Activated naive CD8-positive, alpha-beta T cell treated with anti-CD3 and anti-CD28 coated beads for 36 hours (primary cell): ENCODE measurements around the gene ACSS3. TPM values are rescaled to one million over a fixed set of nuclear protein-coding genes. Genes with fewer than 3 reads are reported as not detected.
"Not testable (repeated sequence)": the region's sequence is repeated elsewhere in the genome, so short reads cannot be mapped to it uniquely, and the experiment has no call there.

Source experiments
- DNase-seq: peaks from one replicate; pipeline ENCODE4 v3.0.0; 2021
- H3K27ac Mint-ChIP-seq: one replicate; pipeline ENCODE4 v1.8.0; 2022; ENCODE audit warnings: mild to moderate bottlenecking, moderate library complexity, mixed read lengths
- H3K27me3 Mint-ChIP-seq: one replicate; pipeline ENCODE4 v1.8.0; 2022; ENCODE audit warnings: mild to moderate bottlenecking, mixed read lengths
- H3K36me3 Mint-ChIP-seq: one replicate; pipeline ENCODE4 v1.8.0; 2021; ENCODE audit warnings: mild to moderate bottlenecking, mixed read lengths
- H3K4me1 Mint-ChIP-seq: one replicate; pipeline ENCODE4 v1.8.0; 2021; ENCODE audit warnings: mixed read lengths
- H3K4me3 Mint-ChIP-seq: one replicate; pipeline ENCODE4 v1.8.0; 2022; ENCODE audit warnings: mild to moderate bottlenecking, moderate library complexity, mixed read lengths
- H3K9me3 Mint-ChIP-seq: one replicate; pipeline ENCODE4 v1.8.0; 2022; ENCODE audit warnings: mixed read lengths
- total RNA-seq, 2 experiments: library from RNA; stranded (reverse); gene quantifications; one replicate each; pipeline ENCODE4 v1.2.3, GENCODE V29; 2021

ACSS3 gene
- total RNA-seq, 2 experiments from 2014 or later = not detected

GRCh38 chr12:81172851-81173250, 95.0 kb downstream of the ACSS3 start:
- H3K36me3 Mint-ChIP-seq = no peaks in the 10 kb centered on the region
- no peaks in the 10 kb centered on the region for H3K27me3 Mint-ChIP-seq
- peaks cover 4% of the 10 kb centered on the region for H3K9me3 Mint-ChIP-seq
- no peak overlapping the region for H3K27ac Mint-ChIP-seq
- no peaks in the 10 kb centered on the region for H3K4me1 Mint-ChIP-seq
- no peak overlapping the region for H3K4me3 Mint-ChIP-seq
- no peak for DNase-seq

DNA sequence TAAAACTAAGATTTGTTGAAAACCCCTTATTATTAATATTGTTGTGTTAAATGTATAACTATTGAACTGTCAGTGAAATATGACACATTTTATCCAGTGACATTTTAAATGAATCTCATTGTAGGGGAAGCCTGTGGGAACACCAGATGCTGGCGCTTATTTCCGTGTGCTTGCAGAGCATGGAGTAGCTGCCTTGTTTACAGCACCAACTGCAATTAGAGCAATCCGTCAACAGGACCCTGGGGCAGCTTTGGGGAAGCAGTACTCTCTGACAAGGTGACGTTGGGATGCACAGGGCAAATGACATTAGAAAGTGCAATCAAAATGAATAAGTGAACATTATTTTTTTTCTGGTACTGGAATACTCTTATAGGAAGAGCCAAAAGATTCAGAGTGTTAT, 96.8 kb downstream of the ACSS3 start:
- no peak overlapping the region for H3K4me3 Mint-ChIP-seq
- no peaks in the 10 kb centered on the region for H3K4me1 Mint-ChIP-seq
- no peak for DNase-seq
- H3K27ac Mint-ChIP-seq = no peak overlapping the region
- H3K9me3 Mint-ChIP-seq = peaks cover 4% of the 10 kb centered on the region
- no peaks in the 10 kb centered on the region for H3K27me3 Mint-ChIP-seq
- no peaks in the 10 kb centered on the region for H3K36me3 Mint-ChIP-seq

GRCh38 chr12:81176796-81177195, 98.9 kb downstream of the ACSS3 start:
- no peaks in the 10 kb centered on the region for H3K36me3 Mint-ChIP-seq
- no peaks in the 10 kb centered on the region for H3K27me3 Mint-ChIP-seq
- DNase-seq = no peak
- no peak overlapping the region for H3K4me3 Mint-ChIP-seq
- peaks cover 4% of the 10 kb centered on the region for H3K9me3 Mint-ChIP-seq
- H3K27ac Mint-ChIP-seq = no peak overlapping the region
- no peaks in the 10 kb centered on the region for H3K4me1 Mint-ChIP-seq

DNA sequence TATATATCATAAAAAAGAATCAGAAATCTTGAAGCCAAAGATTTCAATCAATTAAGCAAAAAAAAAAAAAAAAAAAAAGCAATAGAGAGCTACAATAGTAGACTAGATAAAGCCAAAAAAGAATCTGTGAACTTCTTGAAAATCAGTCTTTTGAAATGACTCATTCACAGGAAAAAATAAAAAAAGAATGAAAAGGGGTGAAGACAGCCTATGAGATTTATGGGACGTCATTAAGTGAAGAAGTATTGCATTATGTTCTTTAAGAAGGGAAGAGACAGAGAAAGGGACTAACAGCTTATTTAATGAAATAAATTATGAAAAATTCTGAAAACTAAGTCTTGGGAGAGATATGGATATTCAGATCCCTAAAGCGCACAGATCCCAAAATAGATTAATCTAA, 103.8 kb downstream of the ACSS3 start:
- H3K27me3 Mint-ChIP-seq = no peaks in the 10 kb centered on the region
- no peak overlapping the region for H3K4me3 Mint-ChIP-seq
- no peaks in the 10 kb centered on the region for H3K4me1 Mint-ChIP-seq
- DNase-seq = no peak
- no peak overlapping the region for H3K27ac Mint-ChIP-seq
- H3K36me3 Mint-ChIP-seq = no peaks in the 10 kb centered on the region
- peaks cover 6% of the 10 kb centered on the region for H3K9me3 Mint-ChIP-seq

GRCh38 chr12:81187686-81188085, 109.8 kb downstream of the ACSS3 start:
- DNase-seq = no peak
- H3K4me3 Mint-ChIP-seq = no peak overlapping the region
- H3K27me3 Mint-ChIP-seq = no peaks in the 10 kb centered on the region
- no peaks in the 10 kb centered on the region for H3K36me3 Mint-ChIP-seq
- H3K27ac Mint-ChIP-seq = no peak overlapping the region
- no peaks in the 10 kb centered on the region for H3K4me1 Mint-ChIP-seq
- peaks cover 3% of the 10 kb centered on the region for H3K9me3 Mint-ChIP-seq

GRCh38 chr12:81196595-81196994, 118.7 kb downstream of the ACSS3 start:
- Mint-ChIP-seq H3K4me1 (no peaks in the 10 kb centered on the region), H3K27me3 (no peaks in the 10 kb centered on the region), H3K4me3 (no peak overlapping the region), H3K9me3 (peaks cover 6% of the 10 kb centered on the region), H3K27ac (no peak overlapping the region), H3K36me3 (no peaks in the 10 kb centered on the region)
- no peak for DNase-seq

DNA sequence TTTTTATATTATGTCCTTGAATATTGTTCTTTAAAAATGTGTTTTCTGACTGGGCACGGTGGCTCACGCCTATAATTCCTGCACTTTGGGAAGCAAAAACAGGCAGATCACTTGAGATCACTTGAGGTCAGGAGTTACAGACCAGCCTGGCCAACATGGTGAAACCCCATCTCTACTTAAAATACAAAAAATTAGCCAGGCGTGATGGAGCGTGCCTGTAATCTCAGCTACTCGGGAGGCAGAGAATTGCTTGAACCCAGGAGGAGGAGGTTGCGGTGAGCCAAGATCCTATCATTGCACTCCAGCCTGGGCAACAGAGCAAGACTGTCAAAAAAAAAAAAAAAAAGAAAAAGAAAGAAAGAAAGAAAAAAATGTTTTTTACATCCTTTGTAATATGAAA, 122.7 kb downstream of the ACSS3 start:
- not testable (repeated sequence) for H3K4me3 Mint-ChIP-seq, H3K27me3 Mint-ChIP-seq, DNase-seq, H3K9me3 Mint-ChIP-seq, H3K36me3 Mint-ChIP-seq, H3K4me1 Mint-ChIP-seq, H3K27ac Mint-ChIP-seq

GRCh38 chr12:81203671-81204204, 125.9 kb downstream of the ACSS3 start:
- Mint-ChIP-seq H3K4me3 (no peak overlapping the region), H3K27me3 (no peaks in the 10 kb centered on the region), H3K4me1 (no peaks in the 10 kb centered on the region), H3K27ac (no peak overlapping the region), H3K36me3 (no peaks in the 10 kb centered on the region), H3K9me3 (no peaks in the 10 kb centered on the region)
- DNase-seq = no peak

DNA sequence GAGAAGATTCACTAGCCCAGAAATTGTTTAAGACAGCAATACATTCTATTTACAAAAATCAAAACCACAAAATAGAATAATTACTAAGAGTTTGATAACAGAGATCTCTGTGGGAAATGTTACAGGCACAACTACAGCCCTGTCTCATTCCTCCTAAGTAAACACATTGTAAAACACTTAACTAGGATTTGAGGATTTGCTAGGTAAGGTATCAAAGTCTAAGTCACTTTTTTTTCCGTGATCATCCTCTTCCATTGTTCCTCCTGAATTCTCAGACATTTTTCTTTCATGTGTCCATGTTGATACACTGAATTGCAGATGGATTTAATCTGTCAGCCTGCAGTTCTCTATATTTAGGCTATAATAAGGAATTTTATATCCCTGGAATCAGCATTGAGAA, 127.5 kb downstream of the ACSS3 start:
- H3K4me3 Mint-ChIP-seq = no peak overlapping the region
- H3K27ac Mint-ChIP-seq = no peak overlapping the region
- DNase-seq = no peak
- no peaks in the 10 kb centered on the region for H3K27me3 Mint-ChIP-seq
- no peaks in the 10 kb centered on the region for H3K4me1 Mint-ChIP-seq
- no peaks in the 10 kb centered on the region for H3K9me3 Mint-ChIP-seq
- no peaks in the 10 kb centered on the region for H3K36me3 Mint-ChIP-seq

DNA sequence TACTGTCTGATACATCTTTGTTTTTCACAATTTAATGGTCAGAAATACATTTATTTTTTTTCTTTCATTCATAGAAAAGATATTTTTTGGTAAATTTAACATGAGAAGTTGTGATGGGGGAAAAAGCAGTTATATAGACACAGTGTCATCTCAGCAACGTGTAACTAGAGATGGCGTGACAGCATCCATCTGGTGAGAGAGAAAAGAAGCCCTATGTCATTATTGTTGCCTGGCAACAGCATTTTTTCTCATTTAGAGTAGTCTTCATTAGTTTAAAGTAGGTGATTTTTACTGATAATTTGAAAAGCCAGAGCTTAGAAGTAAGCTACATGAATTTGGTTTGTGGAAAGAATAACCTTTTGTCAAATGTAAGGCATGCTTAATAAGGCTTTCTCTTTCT, 128.6 kb downstream of the ACSS3 start:
- Mint-ChIP-seq H3K4me3 (no peak overlapping the region), H3K4me1 (no peaks in the 10 kb centered on the region), H3K27ac (no peak overlapping the region), H3K36me3 (no peaks in the 10 kb centered on the region), H3K9me3 (no peaks in the 10 kb centered on the region), H3K27me3 (no peaks in the 10 kb centered on the region)
- DNase-seq = no peak

GRCh38 chr12:81207173-81207572, 129.3 kb downstream of the ACSS3 start:
- H3K27me3 Mint-ChIP-seq = no peaks in the 10 kb centered on the region
- H3K4me3 Mint-ChIP-seq = no peak overlapping the region
- no peaks in the 10 kb centered on the region for H3K9me3 Mint-ChIP-seq
- no peaks in the 10 kb centered on the region for H3K36me3 Mint-ChIP-seq
- H3K27ac Mint-ChIP-seq = no peak overlapping the region
- no peaks in the 10 kb centered on the region for H3K4me1 Mint-ChIP-seq
- DNase-seq = no peak

- DNase-seq = no peak
- H3K27ac Mint-ChIP-seq = no peak overlapping the region
- no peaks in the 10 kb centered on the region for H3K27me3 Mint-ChIP-seq
- no peak overlapping the region for H3K4me3 Mint-ChIP-seq
- H3K36me3 Mint-ChIP-seq = no peaks in the 10 kb centered on the region
- H3K9me3 Mint-ChIP-seq = no peaks in the 10 kb centered on the region
- no peaks in the 10 kb centered on the region for H3K4me1 Mint-ChIP-seq
Measured at GRCh38 chr12:81207664-81208063, 129.8 kb downstream of the ACSS3 start.

- H3K4me3 Mint-ChIP-seq = no peak overlapping the region
- H3K27ac Mint-ChIP-seq = no peak overlapping the region
- no peaks in the 10 kb centered on the region for H3K36me3 Mint-ChIP-seq
- no peaks in the 10 kb centered on the region for H3K4me1 Mint-ChIP-seq
- H3K9me3 Mint-ChIP-seq = no peaks in the 10 kb centered on the region
- DNase-seq = no peak
- H3K27me3 Mint-ChIP-seq = no peaks in the 10 kb centered on the region
Measured at GRCh38 chr12:81208187-81208911, 130.5 kb downstream of the ACSS3 start.

- no peaks in the 10 kb centered on the region for H3K4me1 Mint-ChIP-seq
- H3K36me3 Mint-ChIP-seq = no peaks in the 10 kb centered on the region
- no peak for DNase-seq
- H3K9me3 Mint-ChIP-seq = no peaks in the 10 kb centered on the region
- H3K27me3 Mint-ChIP-seq = no peaks in the 10 kb centered on the region
- H3K4me3 Mint-ChIP-seq = no peak overlapping the region
- H3K27ac Mint-ChIP-seq = no peak overlapping the region
Measured at GRCh38 chr12:81209012-81209411, 131.1 kb downstream of the ACSS3 start.

DNA sequence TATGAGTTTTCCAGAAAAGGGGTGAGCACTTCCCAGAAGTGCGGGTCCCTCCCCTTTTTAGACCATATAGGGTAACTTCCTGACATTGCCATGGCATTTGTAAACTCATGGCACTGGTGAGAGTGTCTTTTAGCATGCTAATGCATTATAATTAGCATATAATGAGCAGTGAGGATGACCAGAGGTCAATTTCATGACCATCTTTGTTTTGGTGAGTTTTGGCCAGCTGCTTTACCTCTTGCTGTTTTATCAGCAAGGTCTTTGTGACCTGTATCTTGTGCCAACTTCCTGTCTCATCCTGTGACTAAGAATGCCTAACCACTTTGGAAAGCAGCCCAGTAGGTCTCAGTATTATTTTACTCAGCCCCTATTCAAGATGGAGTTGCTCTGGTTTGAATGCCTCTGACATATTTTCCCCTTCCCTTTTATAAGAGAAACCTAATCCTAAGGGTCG, 131.9 kb downstream of the ACSS3 start:
- not testable (repeated sequence) for H3K27me3 Mint-ChIP-seq, DNase-seq, H3K36me3 Mint-ChIP-seq, H3K9me3 Mint-ChIP-seq, H3K4me3 Mint-ChIP-seq, H3K4me1 Mint-ChIP-seq, H3K27ac Mint-ChIP-seq

DNA sequence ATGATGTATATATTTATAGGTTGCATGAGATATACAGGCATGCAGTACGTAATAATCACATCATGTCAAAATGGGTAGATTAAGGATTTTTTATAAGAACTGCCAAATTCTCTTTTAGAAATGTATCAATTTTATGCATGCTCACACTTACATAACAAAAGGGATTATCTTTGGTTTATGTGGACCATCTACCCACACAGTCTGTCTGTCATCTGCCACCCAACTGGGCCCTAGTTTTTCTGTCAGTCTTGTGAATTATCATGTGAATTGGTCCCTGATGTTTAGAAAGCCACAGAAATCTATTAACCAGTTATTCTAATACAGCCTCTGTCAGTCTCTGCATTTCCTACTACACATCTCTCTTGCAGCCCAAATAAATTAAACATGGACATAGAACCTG, 133.4 kb downstream of the ACSS3 start:
- Mint-ChIP-seq H3K27ac (no peak overlapping the region), H3K4me1 (no peaks in the 10 kb centered on the region), H3K9me3 (no peaks in the 10 kb centered on the region), H3K27me3 (no peaks in the 10 kb centered on the region), H3K36me3 (no peaks in the 10 kb centered on the region), H3K4me3 (no peak overlapping the region)
- no peak for DNase-seq
